Fibroblast of lung (primary cell): Measurements from ENCODE around the gene PCBP3. TPM values are rescaled to one million over a fixed set of nuclear protein-coding genes. Genes with fewer than 3 reads are reported as not detected.

Experiments
- DNase-seq, 2 donors: peaks; one replicate each; pipeline versions ENCODE4 v3.0.0 to v3.0.0-alpha.2; 2010; ENCODE audit warnings: low read depth in 2 of 2
- H2AFZ ChIP-seq: 2 replicates; pipeline ENCODE4 v1.5.1; 2012; ENCODE audit warnings: low read length, control low read depth, inconsistent platforms
- H3K27ac ChIP-seq: 2 replicates; pipeline ENCODE4 v1.5.1; 2011; ENCODE audit warnings: low read length, control low read depth; ENCODE audit not compliant: insufficient read depth
- H3K27me3 ChIP-seq: 2 replicates; pipeline ENCODE4 v1.5.1; 2011; ENCODE audit warnings: mild to moderate bottlenecking, low read length; ENCODE audit not compliant: control insufficient read depth, insufficient read depth
- H3K36me3 ChIP-seq: 2 replicates; pipeline ENCODE4 v1.5.1; 2011; ENCODE audit warnings: low read length; ENCODE audit not compliant: control insufficient read depth, insufficient read depth
- H3K4me1 ChIP-seq: 2 replicates; pipeline ENCODE4 v1.5.1; 2011; ENCODE audit warnings: low read length; ENCODE audit not compliant: control insufficient read depth, insufficient read depth; ENCODE audit errors: extremely low read depth
- H3K4me2 ChIP-seq: 2 replicates; pipeline ENCODE4 v1.5.1; 2011; ENCODE audit warnings: low read length, control low read depth; ENCODE audit not compliant: insufficient read depth; ENCODE audit errors: extremely low read depth
- H3K4me3 ChIP-seq, 4 experiments: fragments of 200-600 bp in 1 of 4; sonication (generic) in 1 of 4; replicated peaks in 1 of 4; 2 replicates each; pipeline ENCODE4 v1.5.1; 2011 to 2016; ENCODE audit warnings: low read length in 4 of 4, low read depth in 3 of 4, mild to moderate bottlenecking in 3 of 4, control low read depth in 2 of 4, inconsistent platforms in 1 of 4, mixed read lengths in 1 of 4; ENCODE audit not compliant: insufficient read depth in 1 of 4; ENCODE audit errors: control extremely low read depth in 1 of 4
- H3K79me2 ChIP-seq: 2 replicates; pipeline ENCODE4 v1.5.1; 2012; ENCODE audit warnings: mild to moderate bottlenecking, low read length, inconsistent platforms; ENCODE audit not compliant: control insufficient read depth, insufficient read depth
- H3K9ac ChIP-seq: 2 replicates; pipeline ENCODE4 v1.5.1; 2011; ENCODE audit warnings: mild to moderate bottlenecking, low read length, control low read depth; ENCODE audit not compliant: insufficient read depth
- H3K9me3 ChIP-seq: 2 replicates; pipeline ENCODE4 v1.5.1; 2012; ENCODE audit warnings: low read depth, low read length; ENCODE audit not compliant: control insufficient read depth, insufficient read depth
- H4K20me1 ChIP-seq: 2 replicates; pipeline ENCODE4 v1.5.1; 2011; ENCODE audit warnings: low read length; ENCODE audit not compliant: control insufficient read depth, insufficient read depth; ENCODE audit errors: extremely low read depth
- EZH2 ChIP-seq: IDR thresholded peaks from 2 replicates; pipeline ENCODE4 v1.5.1; 2012; ENCODE audit warnings: low read length, control low read depth, mild to moderate bottlenecking; ENCODE audit errors: missing control alignments
- polyA plus RNA-seq, 2 donors: library from polyadenylated mRNA; depleted of rRNA in 1 of 2; stranded (reverse) in 1 of 2; unstranded in 1 of 2; fragments of >200 nt; gene quantifications; 2 replicates each; pipeline ENCODE4 v1.2.1, GENCODE V29; 2011 to 2012; ENCODE audit warnings: missing spikeins in 1 of 2
- total RNA-seq: library from RNA; depleted of rRNA; stranded (reverse); fragments of >200 nt; gene quantifications from 2 replicates; pipeline ENCODE4 v1.2.1, GENCODE V29; 2014
- TF ChIP-seq, protein P1 (sequence below), 2 donors: IDR thresholded peaks in 1 of 2; conservative IDR thresholded peaks in 1 of 2; 1 replicate in 1 of 2; 2 replicates in 1 of 2; pipeline ENCODE4 v1.5.1; 2011 to 2012; ENCODE audit warnings: low read length in 2 of 2, control low read depth in 1 of 2, inconsistent platforms in 1 of 2, low read depth in 1 of 2, mild to moderate bottlenecking in 1 of 2

Gene PCBP3
- total and polyA plus RNA-seq, 2 donors (not counting 1 experiment from before 2014, with no cell fraction given), result 0.51 to 1.7 TPM

DNA sequence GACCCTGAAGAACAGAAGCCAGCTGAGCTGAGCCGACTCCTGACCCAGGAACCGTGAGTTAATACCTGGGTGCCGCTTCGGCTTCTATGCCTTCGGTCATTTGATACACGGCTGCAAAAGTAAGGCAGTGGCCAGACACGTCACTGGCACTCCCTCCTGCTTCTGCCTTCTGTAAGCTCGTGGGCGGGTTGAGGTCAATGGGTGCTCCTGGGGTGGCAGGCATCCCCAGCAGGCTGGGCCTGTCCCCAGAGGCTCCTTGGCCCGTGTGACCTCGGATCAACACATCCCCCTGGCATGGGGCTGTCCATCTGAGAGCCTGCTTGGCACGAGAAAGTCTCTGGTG lies 302.3 kb downstream of the PCBP3 start:
- H3K9me3 ChIP-seq, result no peaks in the 10 kb centered on the region
- peaks cover 15% of the 10 kb centered on the region for H3K27me3 ChIP-seq
- H3K4me1 ChIP-seq, result no peaks in the 10 kb centered on the region
- no peak overlapping the region for H3K9ac ChIP-seq
- no peaks in the 10 kb centered on the region for H3K79me2 ChIP-seq
- no peaks in the 10 kb centered on the region for H3K36me3 ChIP-seq
- no peak overlapping the region for H3K4me3 ChIP-seq
- no peak overlapping the region for H3K27ac ChIP-seq
- H3K4me2 ChIP-seq, result no peak overlapping the region
- TF ChIP-seq, protein P1, sequence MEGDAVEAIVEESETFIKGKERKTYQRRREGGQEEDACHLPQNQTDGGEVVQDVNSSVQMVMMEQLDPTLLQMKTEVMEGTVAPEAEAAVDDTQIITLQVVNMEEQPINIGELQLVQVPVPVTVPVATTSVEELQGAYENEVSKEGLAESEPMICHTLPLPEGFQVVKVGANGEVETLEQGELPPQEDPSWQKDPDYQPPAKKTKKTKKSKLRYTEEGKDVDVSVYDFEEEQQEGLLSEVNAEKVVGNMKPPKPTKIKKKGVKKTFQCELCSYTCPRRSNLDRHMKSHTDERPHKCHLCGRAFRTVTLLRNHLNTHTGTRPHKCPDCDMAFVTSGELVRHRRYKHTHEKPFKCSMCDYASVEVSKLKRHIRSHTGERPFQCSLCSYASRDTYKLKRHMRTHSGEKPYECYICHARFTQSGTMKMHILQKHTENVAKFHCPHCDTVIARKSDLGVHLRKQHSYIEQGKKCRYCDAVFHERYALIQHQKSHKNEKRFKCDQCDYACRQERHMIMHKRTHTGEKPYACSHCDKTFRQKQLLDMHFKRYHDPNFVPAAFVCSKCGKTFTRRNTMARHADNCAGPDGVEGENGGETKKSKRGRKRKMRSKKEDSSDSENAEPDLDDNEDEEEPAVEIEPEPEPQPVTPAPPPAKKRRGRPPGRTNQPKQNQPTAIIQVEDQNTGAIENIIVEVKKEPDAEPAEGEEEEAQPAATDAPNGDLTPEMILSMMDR (conservative IDR thresholded peaks at IDR 0.05 in 1 of 2, IDR thresholded peaks at IDR 0.05 in 1 of 2; ENCODE audit: low read depth in 1 of 2, low read length in 2 of 2), result no peak
- no peak for TF ChIP-seq EZH2
- DNase-seq, result no peak
- no peaks in the 10 kb centered on the region for H4K20me1 ChIP-seq
- H2AFZ ChIP-seq, result no peak overlapping the region

DNA sequence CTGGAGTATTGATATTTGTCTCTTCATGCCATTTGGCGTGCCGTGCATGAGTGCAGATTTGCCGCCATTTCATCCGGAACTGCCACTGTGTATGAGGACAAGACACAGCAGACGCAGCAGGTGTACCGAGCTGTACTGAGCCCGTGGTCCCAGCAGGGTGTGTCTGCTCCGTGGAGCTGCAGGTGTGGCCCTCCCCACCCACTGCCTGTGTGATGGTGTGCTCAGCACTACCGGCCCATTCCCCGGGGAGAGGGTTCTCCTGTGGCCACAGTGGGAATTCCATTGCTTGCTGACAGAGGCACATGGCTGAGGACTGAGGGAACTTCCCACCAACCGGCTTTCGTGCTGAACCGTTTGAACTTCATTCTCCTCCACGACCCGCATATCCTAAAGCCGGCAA lies 303.8 kb downstream of the PCBP3 start:
- TF ChIP-seq, protein P1 (conservative IDR thresholded peaks at IDR 0.05 in 1 of 2, IDR thresholded peaks at IDR 0.05 in 1 of 2; ENCODE audit: low read depth in 1 of 2, low read length in 2 of 2), result no peak
- no peak for TF ChIP-seq EZH2
- Histone ChIP-seq H3K79me2 (no peaks in the 10 kb centered on the region), H3K27me3 (peaks cover 15% of the 10 kb centered on the region), H3K4me2 (no peak overlapping the region), H4K20me1 (no peaks in the 10 kb centered on the region), H3K27ac (no peak overlapping the region), H3K9ac (no peak overlapping the region), H3K9me3 (no peaks in the 10 kb centered on the region), H3K4me1 (no peaks in the 10 kb centered on the region), H3K4me3 (no peak overlapping the region), H2AFZ (no peak overlapping the region), H3K36me3 (no peaks in the 10 kb centered on the region)
- no peak for DNase-seq

DNA sequence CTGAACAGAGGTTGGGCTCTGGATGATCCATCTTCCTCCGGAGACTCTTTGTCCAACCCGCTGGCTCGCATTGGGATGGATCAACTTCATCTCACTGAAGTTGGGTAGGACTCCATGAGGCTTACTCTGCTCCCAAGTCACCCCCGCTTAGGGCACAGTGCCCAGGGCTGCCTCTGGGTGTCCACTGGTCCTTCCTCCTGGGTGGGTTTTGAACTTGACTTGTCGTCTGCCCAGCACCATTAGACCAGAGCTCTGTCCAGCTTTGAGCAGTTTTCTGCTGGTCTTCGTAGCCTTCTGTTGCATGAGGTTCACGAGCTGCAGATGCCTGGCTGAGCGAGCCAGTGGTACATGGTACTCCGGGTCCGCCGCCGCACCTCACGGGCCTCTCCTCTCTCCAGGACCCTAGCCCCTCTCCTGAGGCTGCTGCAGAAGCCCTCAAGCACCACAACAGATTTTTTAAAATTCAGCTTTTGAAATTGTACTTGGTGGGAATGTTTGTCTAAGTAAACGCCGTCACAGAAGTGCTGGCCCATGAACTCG lies 304.3 kb downstream of the PCBP3 start:
- Histone ChIP-seq H3K9me3 (no peaks in the 10 kb centered on the region), H3K36me3 (no peaks in the 10 kb centered on the region), H3K79me2 (no peaks in the 10 kb centered on the region), H3K4me2 (no peak overlapping the region), H4K20me1 (no peaks in the 10 kb centered on the region), H2AFZ (no peak overlapping the region), H3K4me3 (no peak overlapping the region), H3K4me1 (no peaks in the 10 kb centered on the region), H3K27me3 (peaks cover 15% of the 10 kb centered on the region), H3K27ac (no peak overlapping the region), H3K9ac (no peak overlapping the region)
- no peak for DNase-seq
- TF ChIP-seq, protein P1 (conservative IDR thresholded peaks at IDR 0.05 in 1 of 2, IDR thresholded peaks at IDR 0.05 in 1 of 2; ENCODE audit: low read depth in 1 of 2, low read length in 2 of 2), result no peak
- no peak for TF ChIP-seq EZH2
